Activated CD4-positive, alpha-beta T cell treated with anti-CD3 and anti-CD28 coated beads for 36 hours (primary cell): ENCODE data around the gene SYNM. TPM values are rescaled to one million over a fixed set of nuclear protein-coding genes. Genes with fewer than 3 reads are reported as not detected.

Source experiments
- ATAC-seq: fragments of 200-7000 bp; cut with Tn5 transposase; one replicate; pipeline ENCODE4 v1.10.0; 2021; ENCODE audit warnings: mild to moderate bottlenecking, moderate library complexity
- CTCF ChIA-PET: fragments of 350-600 bp; sonication (Branson Sonifier 250); formaldehyde crosslinking; loops from one replicate; lab custom pipeline; 2021; ENCODE audit warnings: antibody characterized with exemption; lab: Charles Lee
- POLR2A ChIA-PET: fragments of 350-600 bp; sonication (Branson Sonifier 250); formaldehyde crosslinking; loops from one replicate; lab custom pipeline; 2021; ENCODE audit warnings: antibody characterized with exemption, inconsistent platforms; lab: Charles Lee
- DNase-seq: peaks from one replicate; pipeline ENCODE4 v3.0.0-alpha.2; 2020
- H3K27ac Mint-ChIP-seq: one replicate; pipeline ENCODE4 v1.8.0; 2021; ENCODE audit warnings: mixed read lengths
- H3K27me3 Mint-ChIP-seq: one replicate; pipeline ENCODE4 v1.8.0; 2021; ENCODE audit warnings: mixed read lengths
- H3K36me3 Mint-ChIP-seq: one replicate; pipeline ENCODE4 v1.8.0; 2021; ENCODE audit warnings: low read depth, mixed read lengths
- H3K4me1 Mint-ChIP-seq: one replicate; pipeline ENCODE4 v1.8.0; 2021; ENCODE audit warnings: mixed read lengths
- H3K4me3 Mint-ChIP-seq: one replicate; pipeline ENCODE4 v1.8.0; 2021; ENCODE audit warnings: mild to moderate bottlenecking, moderate library complexity, mixed read lengths
- H3K9me3 Mint-ChIP-seq: one replicate; pipeline ENCODE4 v1.8.0; 2021; ENCODE audit warnings: low read depth, mixed read lengths
- intact Hi-C, 2 experiments: fragments of 100-400 bp; cut with DNase I in 1 of 2; cut with micrococcal nuclease in 1 of 2; formaldehyde crosslinking; loops; one replicate each; pipeline versions ENCODE4 v1.14.2 to v1.15.1; 2022 to 2024; cut with DNase I, micrococcal nuclease
- total RNA-seq, 2 experiments: library from RNA; stranded (reverse); gene quantifications; one replicate each; pipeline ENCODE4 v1.2.3, GENCODE V29; 2021

SYNM gene
- total RNA-seq, 2 experiments from 2014 or later: 0.09 to 0.14 TPM

DNA sequence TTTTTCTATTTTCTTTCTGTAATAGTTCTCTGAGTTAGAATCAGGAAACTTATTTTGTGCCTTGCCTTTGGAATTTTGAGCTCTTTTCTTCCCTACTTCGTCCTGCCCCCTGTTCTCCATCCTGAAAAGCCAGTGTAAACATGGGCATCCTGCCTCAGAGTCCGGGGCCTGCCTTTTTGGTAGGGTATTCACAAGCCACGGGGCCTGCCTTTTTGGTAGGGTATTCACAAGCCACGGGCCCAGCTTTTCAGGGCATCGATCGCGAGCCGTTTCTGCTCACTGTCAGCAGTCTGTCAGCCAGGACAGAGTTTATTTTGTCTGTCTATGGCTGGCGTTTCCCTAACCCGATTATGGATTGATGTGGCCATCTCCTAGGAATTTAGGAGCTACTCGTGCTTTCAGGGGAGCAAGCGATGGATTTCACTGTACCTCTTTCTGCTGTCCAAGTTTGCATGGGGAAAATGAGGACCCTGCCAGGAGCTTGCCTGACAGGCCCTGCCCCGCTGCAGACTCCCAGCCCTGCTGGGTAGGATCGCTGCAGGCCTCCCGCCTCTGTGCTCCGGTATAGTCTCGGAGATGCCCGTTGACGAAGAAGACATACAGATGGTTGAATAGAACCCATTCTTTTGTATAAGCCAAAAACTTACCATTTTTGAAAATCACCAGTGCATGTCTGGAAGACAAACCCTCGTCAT lies 12.8 kb downstream of the SYNM start:
- ATAC-seq: no peak

DNA sequence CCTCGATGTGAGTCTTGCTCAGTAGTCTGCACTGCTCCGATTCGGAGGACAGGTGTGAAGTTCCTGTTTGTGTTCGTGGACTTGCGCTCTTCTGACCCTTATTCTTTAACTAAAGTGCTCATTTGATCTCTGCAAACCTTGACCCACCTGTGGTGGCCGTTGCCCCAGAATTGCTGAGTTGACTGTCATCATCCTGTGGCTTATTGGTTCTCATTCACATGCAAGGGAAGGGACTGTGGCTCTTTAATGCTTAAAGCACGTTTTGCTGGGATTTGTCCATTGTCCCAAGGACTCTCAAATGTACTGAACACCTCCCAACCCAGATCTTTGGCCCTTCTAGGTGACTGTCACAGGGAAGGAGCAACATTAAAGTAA lies 13.4 kb downstream of the SYNM start:
- no peaks in the 10 kb centered on the region for H3K36me3 Mint-ChIP-seq
- H3K4me3 Mint-ChIP-seq: no peak overlapping the region
- CTCF ChIA-PET: interaction anchor here (2.2 kb wide), 1 partner anchor 10 kb away, joined by 6 read pairs; no protein-coding TSS in a partner anchor
- H3K9me3 Mint-ChIP-seq: no peaks in the 10 kb centered on the region
- POLR2A ChIA-PET: no interaction called here
- H3K4me1 Mint-ChIP-seq: no peaks in the 10 kb centered on the region
- no peaks in the 10 kb centered on the region for H3K27me3 Mint-ChIP-seq
- DNase-seq: no peak
- no peak overlapping the region for H3K27ac Mint-ChIP-seq
- intact Hi-C loops: no loop called here
- no peak for ATAC-seq

More for the DNA sequence above, 12.8 kb downstream of the SYNM start:
- Mint-ChIP-seq H3K4me3 (no peak overlapping the region), H3K9me3 (no peaks in the 10 kb centered on the region), H3K36me3 (no peaks in the 10 kb centered on the region), H3K27me3 (no peaks in the 10 kb centered on the region), H3K4me1 (no peaks in the 10 kb centered on the region), H3K27ac (no peak overlapping the region)
- no peak for DNase-seq
- intact Hi-C loops: no loop called here
- POLR2A ChIA-PET: no interaction called here
- CTCF ChIA-PET: interaction anchor here (0.8 to 2.2 kb wide), 3 partner anchors 10 to 163 kb away, joined by 3 to 6 read pairs (median 3); no protein-coding TSS in a partner anchor

DNA sequence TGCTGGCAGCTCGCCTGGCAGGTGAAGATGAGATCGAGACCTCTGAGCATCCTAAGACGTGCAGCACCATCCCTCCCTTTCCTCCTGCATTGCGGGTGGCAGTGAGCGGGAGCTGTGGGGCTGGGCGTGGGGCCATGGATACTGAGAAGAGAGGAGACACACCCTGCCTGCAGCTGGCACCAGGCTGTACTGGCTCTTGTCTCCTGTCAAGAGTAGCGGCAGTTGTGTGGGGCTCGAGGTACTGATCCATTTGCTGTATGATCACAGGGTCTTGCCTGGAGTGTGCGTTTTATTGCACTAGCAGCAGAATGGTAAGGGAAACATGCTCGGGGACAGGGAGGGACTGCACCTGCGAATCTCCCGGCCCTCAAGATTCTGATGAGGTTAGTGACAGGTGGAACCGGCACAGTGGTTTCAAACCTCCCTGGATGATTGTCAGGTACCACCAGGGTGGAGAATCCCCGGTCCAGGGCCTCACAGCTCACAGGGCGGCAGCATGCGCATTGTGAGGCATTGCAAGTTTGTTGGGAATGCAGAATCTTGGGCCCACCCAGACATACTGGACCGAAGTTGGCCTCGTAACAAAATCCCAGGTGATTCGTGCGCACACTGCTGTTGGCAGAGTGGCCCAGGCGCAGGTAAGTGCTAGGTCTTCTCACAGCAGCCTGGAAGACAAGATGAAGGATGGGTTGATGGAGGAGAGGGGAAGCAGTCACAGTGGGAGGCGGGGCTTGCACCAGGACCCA lies 14.1 kb downstream of the SYNM start:
- Mint-ChIP-seq H3K27me3 (no peaks in the 10 kb centered on the region), H3K4me3 (no peak overlapping the region), H3K4me1 (no peaks in the 10 kb centered on the region), H3K9me3 (no peaks in the 10 kb centered on the region), H3K36me3 (no peaks in the 10 kb centered on the region), H3K27ac (no peak overlapping the region)
- POLR2A ChIA-PET: no interaction called here
- intact Hi-C loops: no loop called here
- ATAC-seq: no peak
- no peak for DNase-seq
- CTCF ChIA-PET: interaction anchor here (2.2 kb wide), 1 partner anchor 9 kb away, joined by 6 read pairs; no protein-coding TSS in a partner anchor

DNA sequence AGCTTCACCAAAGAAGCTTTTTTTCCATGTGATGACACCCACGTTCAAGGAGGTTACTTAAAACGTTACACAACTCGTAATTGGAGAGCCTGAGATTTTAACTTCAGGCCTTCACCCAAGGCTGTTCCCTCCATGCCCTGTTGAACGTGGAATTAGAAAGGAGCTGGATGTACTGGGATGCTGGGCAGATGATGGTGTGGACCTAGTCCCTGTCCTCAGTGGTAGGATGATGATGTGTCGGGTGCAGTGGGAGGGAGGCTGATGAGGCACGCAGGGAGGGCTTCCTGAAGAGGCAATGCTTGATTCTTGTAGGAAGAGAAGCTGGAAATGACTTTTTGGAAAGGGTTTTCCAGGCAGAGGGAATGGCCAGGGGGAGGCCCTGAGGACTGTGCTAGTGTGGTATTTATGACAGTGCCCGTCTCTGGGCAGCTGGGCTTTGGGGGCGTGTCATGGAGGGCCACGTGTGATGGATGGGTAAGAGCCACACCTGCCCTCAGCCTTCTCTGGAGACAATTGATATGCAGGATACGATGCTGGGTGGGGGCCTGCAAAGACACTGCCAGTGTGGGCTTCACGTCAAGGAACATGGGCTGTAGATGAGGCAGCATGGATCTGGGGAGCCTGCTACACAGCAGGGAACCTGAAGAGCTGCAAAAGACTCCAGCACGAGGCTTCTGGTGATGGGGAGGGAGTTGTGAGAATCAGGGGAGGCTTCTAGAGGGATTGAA lies 15.3 kb downstream of the SYNM start:
- Mint-ChIP-seq H3K4me3 (no peak overlapping the region), H3K27ac (no peak overlapping the region), H3K36me3 (no peaks in the 10 kb centered on the region), H3K27me3 (no peaks in the 10 kb centered on the region), H3K4me1 (no peaks in the 10 kb centered on the region), H3K9me3 (no peaks in the 10 kb centered on the region)
- ATAC-seq: no peak
- ChIA-PET POLR2A (no interaction called here), CTCF (no interaction called here)
- DNase-seq: no peak
- intact Hi-C loops: no loop called here

DNA sequence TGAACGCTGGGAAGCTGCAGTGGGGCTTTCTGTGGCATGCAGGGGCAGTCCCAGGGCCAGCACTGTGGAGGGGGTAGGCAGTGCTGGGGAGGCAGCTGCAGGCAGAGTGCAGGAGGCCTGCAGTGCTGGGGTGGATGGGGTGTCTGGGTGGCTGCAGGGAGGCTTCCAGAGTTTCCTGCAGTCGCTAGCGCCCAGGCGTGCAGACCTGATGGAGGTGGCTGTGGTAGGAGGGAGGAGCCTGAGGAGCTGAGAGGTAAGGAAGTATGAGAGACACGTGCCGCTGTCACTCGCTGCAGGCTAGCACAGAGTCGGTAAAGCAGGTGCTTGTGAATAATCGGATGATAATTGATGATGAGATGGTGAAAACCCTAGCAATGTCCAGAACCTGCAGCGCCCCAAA lies 16.3 kb downstream of the SYNM start:
- intact Hi-C loops: no loop called here
- ATAC-seq: no peak
- Mint-ChIP-seq H3K4me3 (no peak overlapping the region), H3K27ac (no peak overlapping the region), H3K9me3 (no peaks in the 10 kb centered on the region), H3K36me3 (no peaks in the 10 kb centered on the region), H3K4me1 (no peaks in the 10 kb centered on the region), H3K27me3 (no peaks in the 10 kb centered on the region)
- ChIA-PET POLR2A (no interaction called here), CTCF (interaction anchor here (0.9 kb wide), 1 partner anchor 62 kb away, joined by 3 read pairs; no protein-coding TSS in a partner anchor)
- no peak for DNase-seq

DNA sequence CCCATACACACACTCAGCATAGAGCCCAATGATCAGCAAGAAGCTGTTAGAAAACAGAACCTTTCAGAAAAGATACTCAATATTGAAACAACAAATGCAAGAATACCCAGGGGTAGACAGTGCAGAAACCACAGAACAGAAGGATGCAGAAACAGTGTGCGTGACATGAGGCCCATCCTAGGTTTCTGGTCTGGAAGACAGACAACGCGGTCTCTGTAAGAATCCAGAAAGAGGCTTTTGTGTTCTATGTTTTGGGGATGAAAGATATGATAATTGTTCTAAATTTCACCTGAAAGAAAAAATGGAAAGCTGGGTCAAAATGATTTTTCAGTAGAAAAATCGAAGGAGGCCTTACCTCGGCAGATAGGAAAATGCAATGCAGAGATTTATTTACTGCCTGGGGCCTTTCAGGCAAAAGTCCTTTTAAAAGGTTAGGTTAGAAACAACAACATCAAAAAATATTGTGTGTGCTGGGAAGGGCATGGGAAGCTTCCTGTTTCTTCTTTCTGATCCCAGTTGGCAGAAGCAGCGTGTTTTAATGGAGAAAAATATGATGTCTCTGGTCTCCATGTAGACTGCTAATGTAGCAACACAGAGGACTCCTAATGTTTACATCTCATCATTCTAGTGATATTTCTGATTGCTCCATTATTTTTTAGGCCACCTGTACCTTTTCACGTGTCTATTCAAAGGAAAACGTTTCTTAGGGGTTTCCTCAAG lies 17.0 kb downstream of the SYNM start:
- Mint-ChIP-seq H3K4me3 (no peak overlapping the region), H3K27me3 (no peaks in the 10 kb centered on the region), H3K36me3 (no peaks in the 10 kb centered on the region), H3K9me3 (no peaks in the 10 kb centered on the region), H3K4me1 (no peaks in the 10 kb centered on the region), H3K27ac (no peak overlapping the region)
- intact Hi-C loops: no loop called here
- CTCF ChIA-PET: interaction anchor here (0.9 to 1.1 kb wide), 2 partner anchors 39 to 63 kb away, joined by 3 to 4 read pairs; no protein-coding TSS in a partner anchor
- ATAC-seq (no peak), DNase-seq (no peak)
- POLR2A ChIA-PET: no interaction called here

DNA sequence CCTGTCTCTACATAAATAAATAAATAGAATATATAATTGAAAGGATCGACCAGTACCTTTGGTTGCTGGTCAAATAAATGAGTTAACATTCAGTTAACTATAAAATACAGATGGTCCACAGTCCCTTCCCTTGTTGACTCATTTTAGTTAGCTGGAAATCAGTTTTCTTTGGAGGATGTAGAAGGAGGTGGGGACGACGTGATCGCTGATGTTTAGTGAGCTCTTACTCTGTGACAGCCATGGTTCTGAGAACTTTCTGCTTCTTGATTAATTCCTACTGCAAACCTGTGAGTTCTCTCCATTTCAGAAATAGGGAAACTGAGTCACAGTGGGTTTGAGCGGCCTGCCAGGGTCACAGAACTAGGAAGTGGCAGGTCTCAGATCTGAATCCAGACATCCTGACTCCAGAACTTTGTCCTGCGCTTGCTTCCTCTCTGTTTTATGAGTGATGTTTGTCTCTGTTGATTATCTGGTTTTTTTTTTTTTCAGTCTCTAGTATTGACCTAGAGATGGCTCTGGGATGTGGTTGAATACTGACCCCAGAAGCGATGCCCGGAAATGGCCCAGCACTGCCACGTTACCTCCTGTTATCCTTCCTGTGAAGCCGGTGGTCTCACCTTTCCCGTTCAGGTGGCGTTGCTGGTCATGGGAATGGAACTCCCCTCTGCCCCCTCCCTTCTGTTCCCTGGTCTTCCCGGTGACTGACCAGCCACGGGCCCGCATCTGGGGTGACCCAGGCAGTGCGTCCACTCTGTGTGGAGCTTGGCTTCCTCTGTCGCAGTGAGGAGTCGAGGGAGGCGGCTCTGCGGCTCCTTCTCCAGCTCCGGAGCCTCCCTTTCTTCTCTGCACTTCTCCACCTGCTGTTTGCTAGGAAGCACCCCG lies 18.2 kb downstream of the SYNM start:
- H3K27ac Mint-ChIP-seq: no peak overlapping the region
- intact Hi-C loops: no loop called here
- ATAC-seq (no peak), DNase-seq (no peak)
- H3K4me3 Mint-ChIP-seq: no peak overlapping the region
- H3K9me3 Mint-ChIP-seq: no peaks in the 10 kb centered on the region
- POLR2A ChIA-PET: no interaction called here
- no peaks in the 10 kb centered on the region for H3K27me3 Mint-ChIP-seq
- H3K36me3 Mint-ChIP-seq: no peaks in the 10 kb centered on the region
- CTCF ChIA-PET: interaction anchor here (1.1 kb wide), 1 partner anchor 40 kb away, joined by 4 read pairs; no protein-coding TSS in a partner anchor
- no peaks in the 10 kb centered on the region for H3K4me1 Mint-ChIP-seq

DNA sequence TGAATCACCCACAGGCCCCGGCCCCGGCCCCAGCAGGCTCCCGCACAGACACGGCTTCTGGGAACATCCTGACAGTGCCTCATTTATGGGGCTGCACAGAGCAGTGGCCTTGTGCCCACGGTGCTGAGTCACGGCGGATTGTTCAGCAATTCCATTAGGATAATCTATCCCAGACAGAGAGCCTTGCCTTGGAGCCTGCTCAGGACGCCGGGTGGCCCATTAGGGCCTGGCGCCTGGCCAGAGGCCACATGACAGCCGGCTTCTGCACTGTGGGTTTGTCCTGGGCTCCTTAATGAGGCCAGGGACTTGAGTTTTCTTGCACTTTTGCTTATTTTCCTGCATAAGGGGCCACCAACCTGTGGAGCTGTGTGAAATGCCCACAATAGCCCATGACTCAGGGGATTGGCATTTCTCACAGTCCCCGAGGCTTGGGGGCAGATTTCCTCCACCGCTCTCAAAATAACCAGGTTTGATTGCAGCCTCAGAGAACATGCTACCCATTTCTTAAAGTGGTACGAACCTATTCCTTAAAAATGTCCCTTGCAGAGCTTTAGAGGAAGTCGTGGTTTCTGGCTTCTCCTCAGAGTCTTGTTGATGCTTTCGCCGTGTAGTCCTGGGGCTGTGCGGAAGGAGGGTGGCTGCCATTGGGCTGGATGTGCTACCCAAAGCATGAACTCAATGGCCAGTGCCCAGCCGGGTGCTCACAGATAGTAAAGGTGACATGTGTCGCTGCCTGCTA lies 19.0 kb downstream of the SYNM start:
- Mint-ChIP-seq H3K27ac (no peak overlapping the region), H3K36me3 (no peaks in the 10 kb centered on the region), H3K4me1 (no peaks in the 10 kb centered on the region), H3K27me3 (no peaks in the 10 kb centered on the region), H3K9me3 (no peaks in the 10 kb centered on the region), H3K4me3 (no peak overlapping the region)
- no peak for DNase-seq
- ATAC-seq: no peak
- ChIA-PET POLR2A (no interaction called here), CTCF (no interaction called here)
- intact Hi-C loops: no loop called here

DNA sequence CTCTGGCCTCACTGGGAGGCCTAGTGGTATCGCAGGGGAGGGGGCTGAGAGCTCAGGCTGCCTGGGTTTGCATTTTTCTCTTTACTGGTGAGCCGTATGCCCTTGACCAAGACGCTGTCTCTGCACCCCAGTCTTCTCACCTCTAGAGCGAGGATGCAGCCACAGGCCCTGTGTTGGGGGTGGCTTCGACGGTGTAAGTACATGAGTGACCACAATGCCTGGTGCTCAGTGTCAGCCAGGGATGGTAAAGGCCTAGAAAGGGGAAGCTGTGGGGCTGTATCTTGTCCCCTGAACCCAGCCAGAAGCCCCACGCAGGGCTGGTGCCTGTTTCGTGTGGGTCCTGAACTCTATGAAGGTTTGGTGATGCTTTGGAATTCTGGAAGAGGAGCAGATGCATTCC lies 19.8 kb downstream of the SYNM start:
- H3K27ac Mint-ChIP-seq: no peak overlapping the region

More for the DNA sequence above, 19.8 kb downstream of the SYNM start:
- Mint-ChIP-seq H3K4me1 (no peaks in the 10 kb centered on the region), H3K9me3 (no peaks in the 10 kb centered on the region), H3K4me3 (no peak overlapping the region), H3K36me3 (no peaks in the 10 kb centered on the region), H3K27me3 (no peaks in the 10 kb centered on the region)
- DNase-seq (no peak), ATAC-seq (no peak)
- CTCF ChIA-PET: no interaction called here
- intact Hi-C loops: no loop called here
- POLR2A ChIA-PET: no interaction called here
